HepG2 (cell line): ENCODE results near the gene KRTAP12-4. TPM values are rescaled to one million over a fixed set of nuclear protein-coding genes. Genes with fewer than 3 reads are reported as not detected.

ENCODE experiments used
- CREM ChIP-seq, 2 experiments: sonication (generic) in 1 of 2; formaldehyde crosslinking in 1 of 2; IDR thresholded peaks; 2 replicates each; pipeline versions ENCODE4 v1.4.0 to v1.6.1; 2016 to 2020; ENCODE audit warnings: antibody characterized with exemption in 1 of 2, mild to moderate bottlenecking in 1 of 2, missing genetic modification reagents in 1 of 2
- DMTF1 ChIP-seq: sonication (generic); formaldehyde crosslinking; IDR thresholded peaks from 2 replicates; pipeline ENCODE4 v1.4.0; 2020; ENCODE audit warnings: mild to moderate bottlenecking, missing genetic modification reagents
- DR1 ChIP-seq: sonication (generic); formaldehyde crosslinking; IDR thresholded peaks from 2 replicates; pipeline ENCODE4 v1.8.0; 2021; ENCODE audit warnings: mild to moderate bottlenecking, missing genetic modification reagents, inconsistent platforms
- FOXA1 ChIP-seq, 2 experiments: fragments of 450-650 bp in 1 of 2; sonication (generic) in 1 of 2; formaldehyde crosslinking in 1 of 2; IDR thresholded peaks; 2 replicates each; pipeline versions ENCODE4 v1.4.0 to v1.6.1; 2016 to 2020; ENCODE audit warnings: missing genetic modification reagents in 1 of 2
- PBX2 ChIP-seq: IDR thresholded peaks from 2 replicates; pipeline ENCODE4 v1.6.1; 2016; ENCODE audit warnings: control low read depth
- PRDM15 ChIP-seq: sonication (generic); formaldehyde crosslinking; IDR thresholded peaks from 2 replicates; pipeline ENCODE4 v1.4.0; 2020; ENCODE audit warnings: missing genetic modification reagents
- ZFP36L1 ChIP-seq: sonication (generic); formaldehyde crosslinking; IDR thresholded peaks from 2 replicates; pipeline ENCODE4 v1.8.0; 2022; ENCODE audit warnings: mild to moderate bottlenecking, missing genetic modification reagents, moderate library complexity
- ZFP90 ChIP-seq: sonication (generic); formaldehyde crosslinking; IDR thresholded peaks from 2 replicates; pipeline ENCODE4 v1.8.0; 2022; ENCODE audit warnings: missing genetic modification reagents, mild to moderate bottlenecking, inconsistent platforms, borderline replicate concordance
- polyA plus RNA-seq, 8 experiments: library from polyadenylated mRNA; depleted of rRNA in 3 of 8; stranded (reverse) in 7 of 8; unstranded in 1 of 8; fragments of >200 nt; fragmentation: Illumina TruSeq in 4 of 8; extraction: Trizol in 4 of 8; gene quantifications; 2 replicates each; pipeline versions ENCODE4 v1.2.1 to v1.2.3, GENCODE V29; 2011 to 2016; ENCODE audit warnings: low read depth in 4 of 8, missing spikeins in 1 of 8, mixed read lengths in 1 of 8; ENCODE audit not compliant: insufficient read depth in 1 of 8
- total RNA-seq, 5 experiments: library from RNA; depleted of rRNA; stranded (reverse); fragments of >200 nt; fragmentation: Illumina TruSeq; extraction: Trizol; gene quantifications; 2 replicates each; pipeline ENCODE4 v1.2.3, GENCODE V29; 2016; ENCODE audit warnings: low read depth in 1 of 5

The KRTAP12-4 gene
- total and polyA plus RNA-seq, 2 of the 13 experiments (the other 11 are each of a cell fraction or from before 2014, with no cell fraction given), result not detected

DNA sequence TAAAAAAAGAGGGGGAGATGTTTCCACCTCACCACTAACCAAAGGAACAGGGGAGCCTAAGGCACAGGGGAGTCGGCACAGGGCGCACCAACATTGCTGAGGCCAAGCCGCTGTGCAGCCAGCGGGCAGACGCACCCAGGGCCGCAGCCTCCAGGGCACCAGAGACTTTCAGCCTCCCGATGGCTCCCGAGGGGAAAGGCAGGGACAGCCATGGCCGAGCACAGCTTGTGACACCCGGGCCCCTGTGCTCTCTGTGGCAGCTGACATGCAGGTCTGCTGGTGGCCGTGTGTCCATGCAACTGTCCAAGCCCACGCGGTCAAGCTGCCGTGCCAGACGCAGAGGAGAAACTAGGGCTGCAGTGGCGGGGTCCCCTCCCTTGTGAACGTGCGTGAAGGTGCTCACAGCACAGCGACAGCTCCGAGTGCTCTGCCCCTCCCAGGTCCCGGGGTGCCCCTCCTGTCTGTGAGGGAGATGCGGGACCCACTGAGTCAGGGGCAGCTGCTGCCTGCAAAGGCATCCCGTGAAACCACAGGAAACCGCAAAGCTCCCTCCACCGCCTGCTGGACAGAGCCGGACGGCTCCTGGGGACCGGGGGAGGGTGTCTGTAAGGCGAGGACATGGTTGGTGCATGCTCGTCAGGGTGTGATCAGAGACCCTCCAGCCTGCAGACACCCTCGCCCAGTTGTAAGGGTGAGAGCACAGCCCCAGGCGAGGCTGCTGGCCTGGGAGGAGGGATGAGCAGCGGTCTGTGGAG, 5.7 kb downstream of the KRTAP12-4 start (continued):
- no peak for TF ChIP-seq PRDM15 (CRISPR knock-in tag)
- TF ChIP-seq FOXA1 (IDR thresholded peaks at IDR 0.05), result no peak
- TF ChIP-seq FOXA1 (CRISPR knock-in tag; IDR thresholded peaks at IDR 0.05), result no peak
- TF ChIP-seq DMTF1 (CRISPR knock-in tag), result no peak
- no peak for TF ChIP-seq PBX2 (CRISPR knock-in tag)
- TF ChIP-seq DR1 (CRISPR knock-in tag), result no peak
- TF ChIP-seq ZFP36L1, result no peak
- no peak for TF ChIP-seq ZFP90 (CRISPR knock-in tag)
- no peak for TF ChIP-seq CREM (IDR thresholded peaks at IDR 0.05)
- TF ChIP-seq CREM (CRISPR knock-in tag; IDR thresholded peaks at IDR 0.05), result no peak
